Fibroblast of skin of abdomen (primary cell): ENCODE data around the gene ACSL4.
"Not testable (repeated sequence)": the region's sequence is repeated elsewhere in the genome, so short reads cannot be mapped to it uniquely, and the experiment has no call there.

Source experiments
- DNase-seq: peaks from one replicate; pipeline ENCODE4 v3.0.0-alpha.2; 2013

Gene ACSL4

GRCh38 chrX:109728173-109728535 lies 4.9 kb downstream of the ACSL4 start:
- DNase-seq: no peak

GRCh38 chrX:109724971-109725370 lies 8.1 kb downstream of the ACSL4 start:
- DNase-seq: not testable (repeated sequence)

GRCh38 chrX:109720947-109721346 lies 12.1 kb downstream of the ACSL4 start:
- DNase-seq: no peak

GRCh38 chrX:109719264-109719663 lies 13.8 kb downstream of the ACSL4 start:
- no peak for DNase-seq

GRCh38 chrX:109716431-109717028 lies 16.5 kb downstream of the ACSL4 start:
- peak; percentile 44 for DNase-seq

GRCh38 chrX:109714340-109714958 lies 18.6 kb downstream of the ACSL4 start:
- DNase-seq: peak; percentile 86

GRCh38 chrX:109710181-109710580 lies 22.9 kb downstream of the ACSL4 start:
- no peak for DNase-seq

GRCh38 chrX:109709129-109709631 lies 23.9 kb downstream of the ACSL4 start:
- peak; percentile 51 for DNase-seq

- no peak for DNase-seq
These were observed 25.3 kb downstream of the ACSL4 start for GRCh38 chrX:109707720-109708119.

- DNase-seq: no peak
These were observed 25.7 kb downstream of the ACSL4 start for GRCh38 chrX:109707319-109707718.

GRCh38 chrX:109704563-109704962 lies 28.5 kb downstream of the ACSL4 start:
- no peak for DNase-seq

GRCh38 chrX:109697855-109698254 lies 35.2 kb downstream of the ACSL4 start:
- no peak for DNase-seq

GRCh38 chrX:109696146-109696740 lies 36.8 kb downstream of the ACSL4 start:
- DNase-seq: no peak

GRCh38 chrX:109695637-109696036 lies 37.4 kb downstream of the ACSL4 start:
- DNase-seq: no peak

- no peak for DNase-seq
These were observed 41.3 kb downstream of the ACSL4 start for GRCh38 chrX:109691752-109692151.

- DNase-seq: no peak
These were observed 41.8 kb downstream of the ACSL4 start for GRCh38 chrX:109691277-109691676.

- DNase-seq: no peak
These were observed 45.2 kb downstream of the ACSL4 start for GRCh38 chrX:109687903-109688302.

- DNase-seq: no peak
These were observed 47.4 kb downstream of the ACSL4 start for GRCh38 chrX:109685656-109686078.

GRCh38 chrX:109684136-109684535 lies 48.9 kb downstream of the ACSL4 start:
- DNase-seq: peak; percentile 5

- DNase-seq: no peak
These were observed 51.5 kb downstream of the ACSL4 start for GRCh38 chrX:109681475-109682081.

- no peak for DNase-seq
These were observed 53.2 kb downstream of the ACSL4 start for GRCh38 chrX:109679820-109680219.

GRCh38 chrX:109672239-109672638 lies 60.8 kb downstream of the ACSL4 start:
- no peak for DNase-seq

GRCh38 chrX:109671170-109671569 lies 61.9 kb downstream of the ACSL4 start:
- not testable (repeated sequence) for DNase-seq

- no peak for DNase-seq
These were observed 65.1 kb downstream of the ACSL4 start for GRCh38 chrX:109667986-109668385.
